Thoracic aorta endothelial cell (primary cell): ENCODE results near the gene BCKDHA. TPM values are rescaled to one million over a fixed set of nuclear protein-coding genes. Genes with fewer than 3 reads are reported as not detected.

Experiments
- small RNA-seq: library from RNA; depleted of rRNA; stranded (forward); fragments of <200 nt; gene quantifications from one replicate; pipeline ENCODE3, GENCODE V24; 2012
- total RNA-seq: library from RNA; depleted of rRNA; stranded (reverse); fragments of >200 nt; gene quantifications from 2 replicates; pipeline ENCODE4 v1.2.3, GENCODE V29; 2012

The BCKDHA gene
- total RNA-seq, result 28.2 and 36.3 TPM in 2 replicates

GRCh38 chr19:41397086-41398049 is at the start of gene BCKDHA, which contains the start of gene EXOSC5:
Gene BCKDHA, plus strand, starts transcription at chr19:41397818. Its CDS starts 10 bp downstream, at chr19:41397828.
Gene EXOSC5, minus strand, starts transcription at chr19:41397359. Its CDS starts 31 bp downstream, at chr19:41397328.

DNA sequence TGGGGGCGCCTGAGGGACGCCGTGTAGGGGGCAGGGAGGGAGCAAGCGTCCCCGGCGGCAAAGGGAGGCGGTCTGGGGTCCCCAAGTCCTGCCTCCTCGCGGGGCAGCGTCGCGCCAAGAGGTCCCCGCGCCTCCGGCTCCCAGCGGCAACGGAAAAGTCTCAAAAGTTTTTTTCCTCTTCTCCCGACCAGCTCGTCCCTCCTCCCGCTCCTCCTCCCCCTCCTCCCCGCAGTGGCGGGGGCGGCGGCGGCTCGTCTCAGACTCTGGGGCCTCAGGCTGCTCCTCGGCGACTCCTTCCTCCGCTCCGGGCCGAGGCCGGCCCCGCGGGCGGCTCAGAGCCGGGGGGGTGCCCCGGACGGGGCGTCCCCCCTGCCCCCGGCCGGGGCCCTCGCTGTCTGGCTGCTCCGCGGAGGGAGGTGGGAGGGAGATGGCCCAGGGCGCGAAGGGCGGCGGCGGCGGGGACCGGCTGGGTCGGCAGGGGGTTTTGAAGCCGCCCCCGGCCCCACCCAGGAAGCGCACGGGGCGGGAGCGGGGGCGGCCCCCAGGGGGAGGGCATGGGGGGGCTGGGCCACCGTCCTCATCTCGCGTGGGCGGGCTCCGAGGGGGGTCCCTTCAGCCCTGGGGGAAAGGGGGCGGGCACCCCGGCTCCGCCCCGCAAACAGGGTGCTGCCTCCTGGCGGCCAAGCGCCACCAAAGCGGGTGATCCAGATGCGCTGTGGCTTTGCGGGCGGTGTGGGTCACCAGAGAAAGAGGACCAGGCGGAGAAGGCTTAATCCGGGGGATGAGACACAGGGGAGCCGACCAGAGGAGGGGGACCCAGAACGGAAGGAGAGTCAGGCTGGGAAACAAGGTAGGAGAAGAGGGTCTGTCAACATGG is 43.9 kb upstream of the BCKDHA start, which contains the start of gene TGFB1:
TSS of gene TGFB1 (minus strand) at position 457 of the 877 bp plus-strand sequence. CDS start 878 bp downstream, outside the sequence.

DNA sequence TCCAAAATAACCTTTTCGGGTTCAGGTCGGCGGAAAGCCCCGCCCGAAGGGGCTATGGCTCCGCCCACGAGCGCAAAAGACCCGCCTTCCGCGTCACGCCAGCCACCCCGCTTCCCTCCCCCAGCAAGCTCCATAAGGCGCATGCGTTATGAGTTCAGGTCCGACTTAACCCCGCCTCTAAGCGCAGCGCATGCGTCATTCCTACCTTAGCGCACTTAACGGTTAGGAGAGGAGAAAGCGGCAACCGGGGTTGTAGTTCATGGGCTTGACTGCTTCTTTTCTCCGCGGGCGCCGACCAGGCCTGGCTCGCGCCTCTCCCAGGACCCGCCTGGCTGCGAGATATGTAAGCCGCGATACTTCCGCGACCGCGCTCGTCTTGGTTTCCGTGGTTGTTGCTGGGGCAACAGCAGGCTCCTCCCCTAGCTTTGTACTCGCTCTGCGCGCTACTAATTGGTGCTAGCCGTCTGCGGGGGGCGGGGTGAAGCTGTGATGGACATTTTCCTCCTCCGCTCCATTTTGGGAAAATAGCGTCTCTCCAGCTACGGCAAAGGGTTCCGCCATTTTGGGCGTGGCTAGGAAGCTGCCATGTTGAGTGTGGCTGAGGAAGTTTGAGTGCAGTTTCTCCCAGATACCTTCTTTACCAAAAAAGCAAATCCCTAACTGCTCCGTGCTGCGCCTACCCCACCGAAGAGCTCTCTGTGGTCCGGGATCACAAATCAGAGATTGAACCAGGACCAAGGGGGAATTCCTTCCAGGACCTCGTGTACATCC is 33.7 kb upstream of the BCKDHA start, which contains the start of gene B9D2:
TSS of gene B9D2 (minus strand) at position 397 of the 771 bp plus-strand sequence. CDS start 630 bp downstream, outside the sequence.

GRCh38 chr19:41376241-41376997 is 21.2 kb upstream of the BCKDHA start, which contains the start of gene TMEM91:
Gene TMEM91, plus strand, starts transcription at chr19:41376533. Its CDS starts 1,777 bp downstream, at chr19:41378310.

GRCh38 chr19:41426952-41427646 is 29.5 kb downstream of the BCKDHA start, which contains the start of gene B3GNT8:
Gene B3GNT8, minus strand, starts transcription at chr19:41427374. Its CDS starts 596 bp downstream, at chr19:41426778.

GRCh38 chr19:41439441-41440222 is 42.0 kb downstream of the BCKDHA start, which contains the start of gene DMAC2:
Gene DMAC2, minus strand, starts transcription at chr19:41439912. Its CDS starts 13 bp downstream, at chr19:41439899.

GRCh38 chr19:41442473-41443355 is 45.1 kb downstream of the BCKDHA start, which contains the start of gene ERICH4:
Gene ERICH4, plus strand, starts transcription at chr19:41443156. Its CDS starts 14 bp downstream, at chr19:41443170.

Small RNAs within 50 kb of the gene (small RNA-seq; reads per million reads assigned to genes)
- not detected for gene RF00017

Other genes starting within 250 kb of the BCKDHA start
- gene CYP2S1, start 204.6 kb upstream of the BCKDHA start, total RNA-seq, result 0.22 and 0.93 TPM in 2 replicates
- 228 and 242 TPM in 2 replicates for gene AXL, start 178.6 kb upstream of the BCKDHA start, total RNA-seq
- gene HNRNPUL1, start 133.4 kb upstream of the BCKDHA start, total RNA-seq, result 174 and 211 TPM in 2 replicates
- gene CCDC97, start 87.6 kb upstream of the BCKDHA start, total RNA-seq, result 8.0 and 11.1 TPM in 2 replicates
- gene TGFB1, start 43.9 kb upstream of the BCKDHA start, total RNA-seq, result 44.5 and 45.9 TPM in 2 replicates
- gene B9D2, start 33.7 kb upstream of the BCKDHA start, total RNA-seq, result 4.1 and 4.4 TPM in 2 replicates
- 4.5 and 6.1 TPM in 2 replicates for gene TMEM91, start 21.3 kb upstream of the BCKDHA start, total RNA-seq
- 16.0 and 18.6 TPM in 2 replicates for gene EXOSC5, start 459 bp upstream of the BCKDHA start, total RNA-seq
- 3.6 and 5.0 TPM in 2 replicates for gene B3GNT8, start 29.6 kb downstream of the BCKDHA start, total RNA-seq
- gene DMAC2, start 42.1 kb downstream of the BCKDHA start, total RNA-seq, result 48.8 and 59.0 TPM in 2 replicates
- gene ERICH4, start 45.3 kb downstream of the BCKDHA start, total RNA-seq, result not detected in 2 replicates
- 0.27 and 0.93 TPM in 2 replicates for gene CEACAM21, start 178.3 kb downstream of the BCKDHA start, total RNA-seq
- gene CEACAM4, start 229.3 kb downstream of the BCKDHA start, total RNA-seq, result not detected in 2 replicates